OCI-LY3 (cell line): ENCODE measurements around the gene TP63.

Source experiments
- H2AFZ ChIP-seq: fragments of 200-600, 300-600 bp; shearing (Covaris generic); 2 replicates; pipeline ENCODE4 v1.6.0; 2014; ENCODE audit warnings: antibody characterized with exemption, low read depth, low read length
- H3K27ac ChIP-seq: fragments of 200-600, 300-600 bp; sonication (generic); 2 replicates; pipeline ENCODE4 v1.5.1; 2014; ENCODE audit warnings: mild to moderate bottlenecking, low read length, moderate library complexity, mixed read lengths
- H3K27me3 ChIP-seq: fragments of 200-600, 300-600 bp; sonication (generic); 2 replicates; pipeline ENCODE4 v1.6.1; 2014; ENCODE audit warnings: low read depth, low read length, mixed read lengths
- H3K36me3 ChIP-seq: fragments of 200-600, 300-600 bp; sonication (generic); replicated peaks from 2 replicates; pipeline ENCODE3; 2014; ENCODE audit warnings: low read depth, low read length, mixed read lengths
- H3K4me1 ChIP-seq: fragments of 300-600, 200-600 bp; sonication (generic); 2 replicates; pipeline ENCODE4 v1.6.1; 2014; ENCODE audit warnings: low read length, mixed read lengths
- H3K4me2 ChIP-seq: fragments of 200-600, 300-600 bp; sonication (generic); 2 replicates; pipeline ENCODE4 v1.6.1; 2014; ENCODE audit warnings: low read length, mixed read lengths
- H3K4me3 ChIP-seq: fragments of 300-600, 200-600 bp; sonication (generic); 2 replicates; pipeline ENCODE4 v1.5.1; 2014; ENCODE audit warnings: antibody characterized with exemption, mild to moderate bottlenecking, low read length, moderate library complexity
- H3K79me2 ChIP-seq: fragments of 300-600, 200-600 bp; shearing (Covaris generic); 2 replicates; pipeline ENCODE4 v1.6.1; 2014; ENCODE audit warnings: mild to moderate bottlenecking, low read length, mixed read lengths
- H3K9ac ChIP-seq: fragments of 300-600, 200-600 bp; shearing (Covaris generic); 2 replicates; pipeline ENCODE4 v1.6.0; 2014; ENCODE audit warnings: mild to moderate bottlenecking, low read length, moderate library complexity
- H3K9me3 ChIP-seq: fragments of 200-600, 300-600 bp; shearing (Covaris generic); 2 replicates; pipeline ENCODE4 v1.6.1; 2014; ENCODE audit warnings: low read length, mixed read lengths; ENCODE audit not compliant: insufficient read depth
- H4K20me1 ChIP-seq: fragments of 200-600, 300-600 bp; sonication (generic); 2 replicates; pipeline ENCODE4 v1.6.1; 2016; ENCODE audit warnings: low read length, mixed read lengths; ENCODE audit not compliant: insufficient read depth
- EZH2phosphoT487 ChIP-seq: fragments of 200-600 bp; shearing (Covaris generic); IDR thresholded peaks from 2 replicates; pipeline ENCODE4 v1.6.1; 2018; ENCODE audit warnings: antibody characterized with exemption, mixed run types, low read depth
- TF ChIP-seq, protein P1 (sequence below): fragments of 200-600, 300-600 bp; sonication (generic); IDR thresholded peaks from 2 replicates; pipeline ENCODE4 v1.5.1; 2014; ENCODE audit warnings: antibody characterized with exemption, low read length, low read depth

TP63 gene

DNA sequence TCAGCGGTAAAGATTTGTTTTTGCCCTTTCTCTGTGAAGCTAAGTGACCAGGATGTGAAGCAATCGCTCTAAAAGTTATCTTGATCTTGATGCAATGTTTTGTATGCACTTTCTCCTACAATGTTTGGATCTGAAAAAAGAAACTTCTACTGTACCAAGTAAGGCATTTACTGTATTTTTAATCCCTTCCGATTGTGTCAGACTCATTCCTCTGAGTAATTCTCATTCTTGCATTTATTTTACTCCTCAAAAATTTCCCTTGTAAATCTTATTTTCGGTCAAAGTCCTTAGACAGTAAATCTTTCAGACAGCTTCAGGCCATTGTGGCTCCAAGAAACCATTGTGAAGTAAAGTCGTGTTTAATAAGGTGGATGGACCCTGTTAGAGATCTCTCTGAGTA lies 141.9 kb downstream of the TP63 start:
- Histone ChIP-seq H4K20me1 (no peaks in the 10 kb centered on the region), H3K4me2 (no peak overlapping the region), H3K9ac (no peak overlapping the region), H3K27ac (no peak overlapping the region), H3K9me3 (no peaks in the 10 kb centered on the region), H2AFZ (no peak overlapping the region), H3K27me3 (no peaks in the 10 kb centered on the region), H3K36me3 (no peaks in the 10 kb centered on the region), H3K4me3 (no peak overlapping the region), H3K4me1 (peaks cover 17% of the 10 kb centered on the region), H3K79me2 (no peaks in the 10 kb centered on the region; the same call in 1 of the 2 replicates)
- TF ChIP-seq, protein P1, sequence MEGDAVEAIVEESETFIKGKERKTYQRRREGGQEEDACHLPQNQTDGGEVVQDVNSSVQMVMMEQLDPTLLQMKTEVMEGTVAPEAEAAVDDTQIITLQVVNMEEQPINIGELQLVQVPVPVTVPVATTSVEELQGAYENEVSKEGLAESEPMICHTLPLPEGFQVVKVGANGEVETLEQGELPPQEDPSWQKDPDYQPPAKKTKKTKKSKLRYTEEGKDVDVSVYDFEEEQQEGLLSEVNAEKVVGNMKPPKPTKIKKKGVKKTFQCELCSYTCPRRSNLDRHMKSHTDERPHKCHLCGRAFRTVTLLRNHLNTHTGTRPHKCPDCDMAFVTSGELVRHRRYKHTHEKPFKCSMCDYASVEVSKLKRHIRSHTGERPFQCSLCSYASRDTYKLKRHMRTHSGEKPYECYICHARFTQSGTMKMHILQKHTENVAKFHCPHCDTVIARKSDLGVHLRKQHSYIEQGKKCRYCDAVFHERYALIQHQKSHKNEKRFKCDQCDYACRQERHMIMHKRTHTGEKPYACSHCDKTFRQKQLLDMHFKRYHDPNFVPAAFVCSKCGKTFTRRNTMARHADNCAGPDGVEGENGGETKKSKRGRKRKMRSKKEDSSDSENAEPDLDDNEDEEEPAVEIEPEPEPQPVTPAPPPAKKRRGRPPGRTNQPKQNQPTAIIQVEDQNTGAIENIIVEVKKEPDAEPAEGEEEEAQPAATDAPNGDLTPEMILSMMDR = no peak
- TF ChIP-seq EZH2phosphoT487 = no peak

DNA sequence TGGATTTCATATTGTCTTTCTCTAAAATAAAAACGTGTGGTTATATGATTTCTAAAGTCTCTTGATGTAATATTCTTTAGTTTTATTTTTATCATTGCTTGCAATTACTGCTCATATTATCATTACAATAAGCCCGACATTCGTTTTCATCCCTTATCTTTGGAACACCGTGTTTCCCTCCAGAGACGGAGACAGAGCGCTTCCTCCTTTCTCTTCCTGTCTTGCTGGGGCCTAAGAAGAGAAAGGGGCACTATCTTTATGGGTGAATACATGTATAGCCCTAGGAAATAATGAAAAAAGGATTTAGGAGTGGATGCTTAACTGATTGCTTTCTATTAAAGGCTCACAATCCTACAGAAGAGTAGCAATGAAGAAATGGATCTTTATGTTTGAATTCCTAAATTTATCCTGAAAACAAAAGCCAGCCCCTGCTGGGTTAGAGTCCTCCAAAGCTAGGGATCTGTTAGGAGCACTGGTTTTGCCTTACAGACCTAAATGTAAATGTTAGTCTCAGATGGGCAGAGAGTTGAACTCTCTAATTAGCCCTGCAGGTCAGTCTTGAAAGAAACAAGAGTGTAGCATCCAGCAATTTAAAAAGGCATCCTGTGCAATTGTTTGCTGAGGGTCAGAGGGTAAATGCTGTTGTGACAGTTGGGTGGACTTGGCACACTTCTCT lies 145.1 kb downstream of the TP63 start:
- Histone ChIP-seq H3K4me1 (peaks cover 30% of the 10 kb centered on the region), H3K4me2 (no peak overlapping the region), H2AFZ (no peak overlapping the region), H3K9ac (no peak overlapping the region), H3K36me3 (peaks cover 12% of the 10 kb centered on the region), H3K79me2 (no peaks in the 10 kb centered on the region; the same call in 1 of the 2 replicates), H3K4me3 (no peak overlapping the region), H3K27me3 (no peaks in the 10 kb centered on the region), H3K9me3 (no peaks in the 10 kb centered on the region), H3K27ac (no peak overlapping the region), H4K20me1 (no peaks in the 10 kb centered on the region)
- TF ChIP-seq EZH2phosphoT487 = no peak
- TF ChIP-seq, protein P1 = no peak

DNA sequence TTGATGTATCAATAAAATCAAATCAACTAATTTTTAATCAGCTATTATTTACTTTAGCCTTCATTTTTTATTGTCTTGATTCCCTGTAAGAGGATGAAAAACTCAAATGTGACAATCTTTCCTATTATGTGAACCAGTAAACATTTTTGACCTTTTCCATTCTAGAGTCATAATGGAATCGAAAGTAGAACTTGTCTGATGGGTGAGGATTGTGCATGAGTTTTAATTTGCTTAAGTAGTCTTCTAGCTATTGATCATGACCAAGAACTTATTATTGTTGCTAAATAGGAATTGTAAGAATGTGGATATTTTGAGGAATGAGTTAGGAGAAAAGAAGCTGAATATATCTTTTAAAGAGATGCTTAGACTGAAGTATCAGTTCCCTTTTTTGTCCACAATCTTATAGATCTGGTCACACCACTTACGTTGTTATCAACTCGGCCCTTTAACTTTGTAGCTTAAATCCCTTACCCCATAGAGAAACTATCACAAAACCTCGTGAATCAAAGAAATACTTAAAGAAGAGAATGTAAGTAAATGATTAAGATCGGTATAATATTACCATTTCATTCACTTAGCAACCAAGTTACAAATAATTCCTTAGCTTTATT lies 147.3 kb downstream of the TP63 start:
- no peaks in the 10 kb centered on the region for H4K20me1 ChIP-seq
- no peak overlapping the region for H3K9ac ChIP-seq
- peaks cover 40% of the 10 kb centered on the region for H3K4me1 ChIP-seq
- H3K27me3 ChIP-seq = no peaks in the 10 kb centered on the region
- no peak for TF ChIP-seq EZH2phosphoT487
- TF ChIP-seq, protein P1 = no peak
- peak overlapping the region; percentile 68 for H3K27ac ChIP-seq
- H3K36me3 ChIP-seq = peaks cover 12% of the 10 kb centered on the region
- H3K79me2 ChIP-seq = no peaks in the 10 kb centered on the region; the same call in 1 of the 2 replicates
- H2AFZ ChIP-seq = no peak overlapping the region
- H3K9me3 ChIP-seq = no peaks in the 10 kb centered on the region
- H3K4me2 ChIP-seq = peak overlapping the region; percentile 51
- peak overlapping the region; percentile 55 for H3K4me3 ChIP-seq

DNA sequence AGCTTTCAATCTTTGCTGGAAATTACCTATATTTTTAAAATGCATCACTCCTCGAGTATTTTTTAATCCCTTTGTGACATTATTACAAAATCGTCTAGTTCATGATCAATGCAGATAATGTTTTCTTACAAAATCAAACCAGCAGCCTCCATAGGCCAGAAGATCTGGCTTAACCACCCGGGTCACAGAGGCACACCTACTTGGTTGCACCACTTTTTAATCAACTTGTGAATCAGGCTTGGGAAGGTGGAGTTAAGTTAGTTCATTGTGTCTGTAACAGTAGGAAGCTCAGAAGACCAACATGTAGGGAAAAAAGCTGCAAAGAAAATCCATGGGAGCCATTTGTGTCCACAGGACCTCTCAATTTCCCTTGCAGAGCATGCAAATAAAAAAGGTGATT lies 148.0 kb downstream of the TP63 start:
- no peaks in the 10 kb centered on the region; the same call in 1 of the 2 replicates for H3K79me2 ChIP-seq
- H3K4me1 ChIP-seq = peaks cover 42% of the 10 kb centered on the region
- H3K36me3 ChIP-seq = peaks cover 12% of the 10 kb centered on the region
- no peak overlapping the region for H3K4me3 ChIP-seq
- 0 out of 2 replicates have a peak overlapping the region, but pooled peaks have one; percentile 51 for H3K4me2 ChIP-seq
- H4K20me1 ChIP-seq = no peaks in the 10 kb centered on the region
- H3K9me3 ChIP-seq = no peaks in the 10 kb centered on the region
- TF ChIP-seq, protein P1 = no peak
- TF ChIP-seq EZH2phosphoT487 = no peak
- no peak overlapping the region for H3K9ac ChIP-seq
- H3K27me3 ChIP-seq = no peaks in the 10 kb centered on the region
- no peak overlapping the region for H3K27ac ChIP-seq
- H2AFZ ChIP-seq = no peak overlapping the region
